Nephron (organoid): Measurements from ENCODE around the gene WDR45.

Source experiments
- H3K27ac Mint-ChIP-seq, 3 experiments: 2 replicates each; pipeline ENCODE4 v1.8.0; 2020; ENCODE audit warnings: mixed read lengths in 3 of 3, mild to moderate bottlenecking in 2 of 3, moderate library complexity in 1 of 3
- H3K27me3 Mint-ChIP-seq: 2 replicates; pipeline ENCODE4 v1.8.0; 2021; ENCODE audit warnings: low read depth, mild to moderate bottlenecking, moderate library complexity, mixed read lengths
- H3K36me3 Mint-ChIP-seq: 2 replicates; pipeline ENCODE4 v1.8.0; 2020; ENCODE audit warnings: low read depth, mixed read lengths
- H3K4me1 Mint-ChIP-seq: 2 replicates; pipeline ENCODE4 v1.8.0; 2020; ENCODE audit warnings: mixed read lengths
- H3K4me3 Mint-ChIP-seq, 3 experiments: 2 replicates each; pipeline ENCODE4 v1.8.0; 2020; ENCODE audit warnings: mild to moderate bottlenecking in 3 of 3, mixed read lengths in 3 of 3, moderate library complexity in 2 of 3
- H3K9me3 Mint-ChIP-seq: 2 replicates; pipeline ENCODE4 v1.8.0; 2020; ENCODE audit warnings: mixed read lengths
- CTCF ChIP-seq, 3 experiments: fragments of 200-600 bp; sonication (generic); IDR thresholded peaks; one replicate each; pipeline ENCODE4 v1.5.0; 2021; ENCODE audit warnings: antibody characterized with exemption in 3 of 3; ENCODE audit not compliant: unreplicated experiment in 3 of 3

The WDR45 gene

GRCh38 chrX:49066690-49067089 is 13.0 kb downstream of the WDR45 start:
- Mint-ChIP-seq H3K4me1 (no peaks in the 10 kb centered on the region), H3K27ac (no peak overlapping the region), H3K36me3 (peaks cover 5% of the 10 kb centered on the region), H3K27me3 (no peaks in the 10 kb centered on the region), H3K4me3 (no peak overlapping the region), H3K9me3 (peaks cover 11% of the 10 kb centered on the region)
- TF ChIP-seq CTCF (IDR thresholded peaks at IDR 0.05; ENCODE audit: unreplicated experiment in 3 of 3) = no peak

- Mint-ChIP-seq H3K27ac (no peak overlapping the region), H3K27me3 (no peaks in the 10 kb centered on the region), H3K36me3 (peaks cover 4% of the 10 kb centered on the region), H3K4me3 (no peak overlapping the region), H3K4me1 (no peaks in the 10 kb centered on the region), H3K9me3 (peaks cover 8% of the 10 kb centered on the region)
- no peak for TF ChIP-seq CTCF (IDR thresholded peaks at IDR 0.05; ENCODE audit: unreplicated experiment in 3 of 3)
Measured at GRCh38 chrX:49066278-49066677, 13.4 kb downstream of the WDR45 start.

- Mint-ChIP-seq H3K27me3 (no peaks in the 10 kb centered on the region), H3K9me3 (peaks cover 7% of the 10 kb centered on the region), H3K4me3 (no peak overlapping the region), H3K4me1 (no peaks in the 10 kb centered on the region), H3K36me3 (peaks cover 4% of the 10 kb centered on the region), H3K27ac (no peak overlapping the region)
- no peak for TF ChIP-seq CTCF (IDR thresholded peaks at IDR 0.05; ENCODE audit: unreplicated experiment in 3 of 3)
Measured at GRCh38 chrX:49064735-49065134, 15.0 kb downstream of the WDR45 start.

GRCh38 chrX:49064303-49064702 is 15.4 kb downstream of the WDR45 start:
- Mint-ChIP-seq H3K27ac (no peak overlapping the region), H3K4me3 (no peak overlapping the region), H3K36me3 (peaks cover 4% of the 10 kb centered on the region), H3K27me3 (no peaks in the 10 kb centered on the region), H3K4me1 (no peaks in the 10 kb centered on the region), H3K9me3 (peaks cover 5% of the 10 kb centered on the region)
- TF ChIP-seq CTCF (IDR thresholded peaks at IDR 0.05; ENCODE audit: unreplicated experiment in 3 of 3) = no peak

DNA sequence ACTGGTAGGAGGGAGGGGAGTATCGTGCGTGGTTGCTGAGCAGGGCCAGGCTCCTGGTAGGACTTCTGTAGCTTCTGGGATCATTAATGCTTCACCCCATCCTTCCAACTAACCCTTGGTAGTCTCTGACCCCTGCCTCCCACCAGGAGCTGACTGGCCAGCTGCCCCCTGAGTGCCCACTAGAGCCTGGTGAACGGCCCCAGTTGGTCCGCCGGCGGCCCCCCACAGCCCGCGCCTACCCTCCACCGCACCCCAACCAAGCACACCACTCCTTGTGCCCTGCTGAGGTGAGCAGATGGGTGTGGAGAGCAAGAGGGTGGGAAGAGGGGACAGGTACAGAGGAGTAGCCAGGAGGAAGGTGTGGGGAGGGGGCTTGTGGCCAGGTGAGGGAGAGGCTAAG is 16.0 kb downstream of the WDR45 start:
- Mint-ChIP-seq H3K27ac (no peak overlapping the region), H3K27me3 (no peaks in the 10 kb centered on the region), H3K36me3 (peaks cover 4% of the 10 kb centered on the region), H3K9me3 (peaks cover 5% of the 10 kb centered on the region), H3K4me1 (no peaks in the 10 kb centered on the region), H3K4me3 (no peak overlapping the region)
- no peak for TF ChIP-seq CTCF (IDR thresholded peaks at IDR 0.05; ENCODE audit: unreplicated experiment in 3 of 3)

GRCh38 chrX:49061916-49062315 is 17.8 kb downstream of the WDR45 start:
- TF ChIP-seq CTCF (IDR thresholded peaks at IDR 0.05; ENCODE audit: unreplicated experiment in 3 of 3) = no peak
- Mint-ChIP-seq H3K4me1 (no peaks in the 10 kb centered on the region), H3K27me3 (no peaks in the 10 kb centered on the region), H3K27ac (no peak overlapping the region), H3K9me3 (peaks cover 7% of the 10 kb centered on the region), H3K4me3 (no peak overlapping the region), H3K36me3 (peaks cover 4% of the 10 kb centered on the region)
